GM20431 (cell line): ENCODE measurements around the gene IKZF1.

ENCODE experiments used
- in situ Hi-C: fragments of 300-500 bp; cut with MseI, MboI; formaldehyde crosslinking; loops from one replicate; pipeline ENCODE4 v1.15.0; 2020; ENCODE audit warnings: low sequenced_read_pairs; ENCODE audit not compliant: unreplicated experiment

IKZF1 gene

DNA sequence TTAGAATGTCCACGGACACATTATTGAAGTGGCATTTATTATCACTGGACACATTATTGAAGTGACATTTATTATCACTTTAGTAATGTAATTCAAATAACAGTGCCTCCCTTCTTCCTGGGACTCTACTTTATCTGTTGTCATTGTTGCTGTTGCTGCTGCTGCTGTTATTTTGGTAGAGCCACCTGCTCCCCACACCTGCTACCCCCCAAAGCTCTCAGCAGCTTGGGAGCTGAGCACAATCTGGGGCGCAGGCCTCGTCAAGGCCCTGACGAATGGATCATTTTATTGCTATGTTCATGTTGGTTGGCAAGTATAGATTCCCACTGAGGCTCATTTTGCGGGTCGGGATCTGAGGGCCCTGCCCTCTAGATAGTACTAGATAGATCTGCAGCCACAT is 120.8 kb downstream of the IKZF1 start:
- in situ Hi-C loops = no loop called here

- in situ Hi-C loops = no loop called here
Observed at GRCh38 chr7:50426280-50427045, 121.9 kb downstream of the IKZF1 start.

GRCh38 chr7:50427518-50427917 is 123.0 kb downstream of the IKZF1 start:
- in situ Hi-C loops = no loop called here

DNA sequence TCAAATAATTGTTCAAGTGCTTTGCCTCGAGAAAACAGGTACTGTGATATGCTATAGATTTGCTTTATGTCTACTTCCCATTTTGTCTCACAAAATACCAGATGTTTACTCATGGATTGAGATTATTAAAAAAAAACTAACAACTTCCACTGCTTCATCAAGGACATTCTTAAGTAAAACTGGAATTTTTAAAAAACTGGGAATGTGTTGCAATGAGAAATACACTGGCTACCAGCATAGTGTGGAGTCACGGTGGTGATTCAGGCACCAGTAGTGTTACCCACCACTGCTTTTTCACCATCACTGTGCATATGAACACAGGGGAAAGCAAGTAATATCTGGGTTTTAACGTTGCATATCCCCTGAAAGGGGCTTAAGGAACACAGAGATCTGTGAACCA is 124.4 kb downstream of the IKZF1 start:
- in situ Hi-C loops = no loop called here

GRCh38 chr7:50431316-50431715 is 126.8 kb downstream of the IKZF1 start:
- in situ Hi-C loops = no loop called here

GRCh38 chr7:50431722-50432305 is 127.3 kb downstream of the IKZF1 start:
- in situ Hi-C loops = no loop called here

- in situ Hi-C loops = no loop called here
Observed at GRCh38 chr7:50436133-50436806, 131.8 kb downstream of the IKZF1 start.

- in situ Hi-C loops = no loop called here
Observed at GRCh38 chr7:50446542-50446960, 142.0 kb downstream of the IKZF1 start.

- in situ Hi-C loops = no loop called here
Observed at GRCh38 chr7:50448823-50449222, 144.3 kb downstream of the IKZF1 start.

DNA sequence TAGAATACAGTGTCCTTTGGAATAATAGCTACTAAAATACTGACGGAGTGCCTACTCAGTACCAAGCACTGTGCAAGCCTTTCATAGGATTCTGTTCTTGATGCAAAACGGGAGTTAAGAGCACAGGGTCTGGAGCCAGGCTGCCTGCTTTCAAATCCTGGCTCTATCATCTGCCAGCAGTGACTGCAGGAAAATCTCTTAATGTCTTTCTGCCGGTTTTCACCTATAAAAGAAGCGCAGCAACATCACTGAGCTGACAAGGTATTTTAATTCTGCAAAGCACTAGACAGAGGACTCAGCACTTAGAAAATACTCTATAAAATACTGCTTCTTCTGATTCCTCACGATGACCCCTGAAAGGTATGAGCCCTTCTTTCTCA is 145.0 kb downstream of the IKZF1 start:
- in situ Hi-C loops = no loop called here

- in situ Hi-C loops = no loop called here
Observed at GRCh38 chr7:50449881-50450589, 145.5 kb downstream of the IKZF1 start, which contains the start of gene FIGNL1. Gene FIGNL1 (minus strand): TSS chr7:50450350. CDS start chr7:50447287, 3,063 bp downstream.

DNA sequence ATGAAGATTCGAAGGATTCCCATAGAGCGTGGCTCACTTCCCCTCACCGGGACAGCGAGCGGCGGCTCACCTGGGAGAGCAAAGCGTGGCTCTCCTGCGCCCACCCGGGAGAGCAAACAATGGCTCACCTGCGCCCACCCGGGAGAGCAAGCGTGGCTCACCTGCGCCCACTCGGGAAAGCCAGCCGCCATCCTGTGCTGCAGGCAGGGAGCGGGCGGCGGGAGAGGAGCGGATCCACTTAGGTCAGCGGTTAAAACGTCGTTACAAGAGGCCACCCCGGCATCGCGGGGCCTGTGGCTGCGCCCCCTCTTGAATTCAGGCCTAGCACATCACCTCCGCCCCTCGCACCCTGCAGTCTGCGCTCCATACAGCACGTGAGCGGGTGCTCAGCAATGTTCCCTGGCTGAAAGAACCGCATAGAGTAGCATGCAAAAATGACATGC is 146.1 kb downstream of the IKZF1 start:
- in situ Hi-C loops = no loop called here
